ENCODE results near the gene MEIG1. TPM values are rescaled to one million over a fixed set of nuclear protein-coding genes. Genes with fewer than 3 reads are reported as not detected.
"Not testable (repeated sequence)": the region's sequence is repeated elsewhere in the genome, so short reads cannot be mapped to it uniquely, and the experiment has no call there.

MEIG1 gene
- polyA plus RNA-seq, 2 of the 4 experiments (the other 2 are of a cell fraction) = 0.79 to 1.9 TPM

- peak; percentile 45; the same call in 2 of the 3 replicates for TF ChIP-seq SMC3 (IDR thresholded peaks at IDR 0.05)
- peak; percentile 47 to 66 for TF ChIP-seq RAD21 (conservative IDR thresholded peaks at IDR 0.05 in 1 of 2, IDR thresholded peaks at IDR 0.05 in 1 of 2)
- no peak for TF ChIP-seq EHF (CRISPR knock-in tag; IDR thresholded peaks at IDR 0.05)
- TF ChIP-seq, protein P1, sequence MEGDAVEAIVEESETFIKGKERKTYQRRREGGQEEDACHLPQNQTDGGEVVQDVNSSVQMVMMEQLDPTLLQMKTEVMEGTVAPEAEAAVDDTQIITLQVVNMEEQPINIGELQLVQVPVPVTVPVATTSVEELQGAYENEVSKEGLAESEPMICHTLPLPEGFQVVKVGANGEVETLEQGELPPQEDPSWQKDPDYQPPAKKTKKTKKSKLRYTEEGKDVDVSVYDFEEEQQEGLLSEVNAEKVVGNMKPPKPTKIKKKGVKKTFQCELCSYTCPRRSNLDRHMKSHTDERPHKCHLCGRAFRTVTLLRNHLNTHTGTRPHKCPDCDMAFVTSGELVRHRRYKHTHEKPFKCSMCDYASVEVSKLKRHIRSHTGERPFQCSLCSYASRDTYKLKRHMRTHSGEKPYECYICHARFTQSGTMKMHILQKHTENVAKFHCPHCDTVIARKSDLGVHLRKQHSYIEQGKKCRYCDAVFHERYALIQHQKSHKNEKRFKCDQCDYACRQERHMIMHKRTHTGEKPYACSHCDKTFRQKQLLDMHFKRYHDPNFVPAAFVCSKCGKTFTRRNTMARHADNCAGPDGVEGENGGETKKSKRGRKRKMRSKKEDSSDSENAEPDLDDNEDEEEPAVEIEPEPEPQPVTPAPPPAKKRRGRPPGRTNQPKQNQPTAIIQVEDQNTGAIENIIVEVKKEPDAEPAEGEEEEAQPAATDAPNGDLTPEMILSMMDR (IDR thresholded peaks at IDR 0.05) = peak; percentile 58
- no peak for FAIRE-seq
- CTCF ChIA-PET = no interaction called here
- WGBS (ENCODE audit: missing lambda C conversion rate) = 4% methylated on average over 20 of the region's 21 CpGs
- POLR2A ChIA-PET = no interaction called here
- ATAC-seq = peak; percentile 85 to 86
- peak overlapping the region; percentile 43 for H3K4me3 ChIP-seq
- H3K9me3 ChIP-seq = no peaks in the 10 kb centered on the region
- peak in 1 of 2 experiments; percentile 22 for DNase-seq (ENCODE audit: low read depth in 1 of 2, low spot score in 1 of 2)
- no peaks in the 10 kb centered on the region for H3K4me1 ChIP-seq
- peak overlapping the region; percentile 86 for H3K4me2 ChIP-seq
- H3K27ac ChIP-seq = no peak overlapping the region
These were observed 16.6 kb downstream of the MEIG1 start for GRCh38 chr10:14975672-14976273.

DNA sequence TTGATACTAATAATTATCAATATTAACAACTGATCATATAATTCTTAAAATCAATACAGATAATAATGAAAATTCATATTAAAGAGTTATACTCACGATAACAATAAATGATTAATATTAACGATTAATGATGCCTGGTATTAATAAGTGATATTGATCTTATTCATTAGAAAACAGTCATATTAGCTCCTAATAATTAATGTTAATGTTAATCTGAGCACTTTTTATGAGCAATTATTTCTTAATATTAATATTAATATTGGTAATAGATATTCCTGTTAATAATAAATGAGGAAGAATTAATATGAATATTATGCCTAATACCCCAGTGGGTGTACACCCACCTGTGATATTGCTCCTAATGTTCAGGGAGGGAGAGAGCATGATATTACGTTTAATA is 23.6 kb downstream of the MEIG1 start:
- TF ChIP-seq ATOH8 (CRISPR knock-in tag; IDR thresholded peaks at IDR 0.05; ENCODE audit: low read depth) = no peak
- TF ChIP-seq, protein P1 (IDR thresholded peaks at IDR 0.05) = no peak
- no peak for TF ChIP-seq CHD4 (IDR thresholded peaks at IDR 0.05; ENCODE audit: borderline replicate concordance)
- no peak for TF ChIP-seq KDM1A (IDR thresholded peaks at IDR 0.05; ENCODE audit: low read depth)
- no peak for TF ChIP-seq HEYL (CRISPR knock-in tag; IDR thresholded peaks at IDR 0.05)
- TF ChIP-seq EHF (CRISPR knock-in tag; IDR thresholded peaks at IDR 0.05) = no peak
- no peak for TF ChIP-seq HOXB13 (CRISPR knock-in tag; IDR thresholded peaks at IDR 0.05; ENCODE audit: low read depth)
- no peak for TF ChIP-seq MAFK (IDR thresholded peaks at IDR 0.05; ENCODE audit: partially characterized antibody)
- no peak for TF ChIP-seq POLR2AphosphoS2 (conservative IDR thresholded peaks at IDR 0.05; ENCODE audit: low read length)
- no peak for TF ChIP-seq HOXB5 (CRISPR knock-in tag; IDR thresholded peaks at IDR 0.05)
- TF ChIP-seq TFCP2L1 (CRISPR knock-in tag; IDR thresholded peaks at IDR 0.05) = no peak
- TF ChIP-seq MAZ (IDR thresholded peaks at IDR 0.05; ENCODE audit: borderline replicate concordance, low read depth, low read length) = no peak
- TF ChIP-seq, protein P2, sequence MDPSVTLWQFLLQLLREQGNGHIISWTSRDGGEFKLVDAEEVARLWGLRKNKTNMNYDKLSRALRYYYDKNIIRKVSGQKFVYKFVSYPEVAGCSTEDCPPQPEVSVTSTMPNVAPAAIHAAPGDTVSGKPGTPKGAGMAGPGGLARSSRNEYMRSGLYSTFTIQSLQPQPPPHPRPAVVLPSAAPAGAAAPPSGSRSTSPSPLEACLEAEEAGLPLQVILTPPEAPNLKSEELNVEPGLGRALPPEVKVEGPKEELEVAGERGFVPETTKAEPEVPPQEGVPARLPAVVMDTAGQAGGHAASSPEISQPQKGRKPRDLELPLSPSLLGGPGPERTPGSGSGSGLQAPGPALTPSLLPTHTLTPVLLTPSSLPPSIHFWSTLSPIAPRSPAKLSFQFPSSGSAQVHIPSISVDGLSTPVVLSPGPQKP (IDR thresholded peaks at IDR 0.05; ENCODE audit: low read depth, low read length) = no peak
- TF ChIP-seq EP300 (IDR thresholded peaks at IDR 0.05) = no peak
- no peak for TF ChIP-seq RNF2 (IDR thresholded peaks at IDR 0.05; ENCODE audit: borderline replicate concordance, low read depth)
- no peak for TF ChIP-seq TP53 (CRISPR knock-in tag; IDR thresholded peaks at IDR 0.05)
- TF ChIP-seq, protein P3, sequence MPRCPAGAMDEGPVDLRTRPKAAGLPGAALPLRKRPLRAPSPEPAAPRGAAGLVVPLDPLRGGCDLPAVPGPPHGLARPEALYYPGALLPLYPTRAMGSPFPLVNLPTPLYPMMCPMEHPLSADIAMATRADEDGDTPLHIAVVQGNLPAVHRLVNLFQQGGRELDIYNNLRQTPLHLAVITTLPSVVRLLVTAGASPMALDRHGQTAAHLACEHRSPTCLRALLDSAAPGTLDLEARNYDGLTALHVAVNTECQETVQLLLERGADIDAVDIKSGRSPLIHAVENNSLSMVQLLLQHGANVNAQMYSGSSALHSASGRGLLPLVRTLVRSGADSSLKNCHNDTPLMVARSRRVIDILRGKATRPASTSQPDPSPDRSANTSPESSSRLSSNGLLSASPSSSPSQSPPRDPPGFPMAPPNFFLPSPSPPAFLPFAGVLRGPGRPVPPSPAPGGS (IDR thresholded peaks at IDR 0.05) = no peak
- no peak for TF ChIP-seq HES2 (IDR thresholded peaks at IDR 0.05)
- no peak for TF ChIP-seq PBX3 (IDR thresholded peaks at IDR 0.05)
- H3K9me3 ChIP-seq = no peaks in the 10 kb centered on the region
- H3K4me2 ChIP-seq = no peak overlapping the region
- no peaks in the 10 kb centered on the region for H3K4me1 ChIP-seq
- WGBS (ENCODE audit: missing lambda C conversion rate) = 58% methylated on average over 3 of the region's 3 CpGs
- FAIRE-seq (no peak), ATAC-seq (no peak), DNase-seq (ENCODE audit: low read depth in 1 of 2, low spot score in 1 of 2) (no peak)
- CTCF ChIA-PET = interaction anchor here (0.9 to 1.8 kb wide), 2 partner anchors 8 to 9 kb away, joined by 3 to 4 read pairs; no protein-coding TSS in a partner anchor
- POLR2A ChIA-PET = no interaction called here
- H3K4me3 ChIP-seq = no peak overlapping the region
- no peak overlapping the region for H3K27ac ChIP-seq

- H3K27ac ChIP-seq; FAIRE-seq; CTCF ChIA-PET; POLR2A ChIA-PET; DNase-seq (ENCODE audit: low read depth in 1 of 2, low spot score in 1 of 2); H3K4me1 ChIP-seq; H3K4me2 ChIP-seq; H3K9me3 ChIP-seq; ATAC-seq; H3K4me3 ChIP-seq: not testable (repeated sequence)
- WGBS (ENCODE audit: missing lambda C conversion rate) = 64% methylated on average over 6 of the region's 6 CpGs
These were observed 30.4 kb downstream of the MEIG1 start for GRCh38 chr10:14989552-14989951.
